ENCODE data around the gene SH2D1A. TPM values are rescaled to one million over a fixed set of nuclear protein-coding genes. Genes with fewer than 3 reads are reported as not detected.

The SH2D1A gene
- polyA plus RNA-seq, 1 donor (not counting 4 experiments of a cell fraction or from before 2014, with no cell fraction given), result 0.04 TPM

DNA sequence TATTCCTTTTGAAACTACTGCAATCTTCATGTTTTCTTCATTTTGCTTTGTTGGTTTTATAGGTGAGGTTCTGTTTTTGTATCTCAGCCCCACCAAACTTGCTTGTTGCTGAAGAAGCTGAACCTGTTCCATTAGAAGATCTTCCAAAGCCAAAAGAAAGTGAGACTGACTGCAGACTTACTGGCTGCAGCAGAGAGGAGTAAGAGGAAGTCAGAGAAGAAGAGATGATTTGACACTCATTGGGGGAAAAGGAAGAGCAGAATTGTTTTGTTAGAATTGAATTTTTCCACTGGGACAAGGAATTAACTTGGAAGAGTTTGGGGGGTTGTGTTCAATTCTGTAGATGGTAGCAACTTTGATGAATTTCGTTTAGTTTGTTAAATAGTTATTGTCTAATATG is 10.8 kb upstream of the SH2D1A start:
- no peaks in the 10 kb centered on the region for H3K9me1 ChIP-seq (ENCODE audit: control insufficient read depth, extremely low read depth, insufficient read depth, low read length)
- H3K79me2 ChIP-seq (ENCODE audit: control insufficient read depth, insufficient read depth, low read length), result no peaks in the 10 kb centered on the region
- H3K9me3 ChIP-seq (ENCODE audit: control insufficient read depth, low read depth, low read length), result no peaks in the 10 kb centered on the region
- H4K20me1 ChIP-seq (ENCODE audit: control insufficient read depth, extremely low read depth, insufficient read depth, low read length), result no peaks in the 10 kb centered on the region
- no peak overlapping the region for H3K4me3 ChIP-seq (ENCODE audit: control insufficient read depth in 2 of 3, extremely low read depth in 1 of 3, insufficient read depth in 2 of 3, low read depth in 1 of 3, low read length in 3 of 3)
- no peak overlapping the region for H3K27ac ChIP-seq (ENCODE audit: control insufficient read depth, insufficient read depth, low read length)
- H3K9ac ChIP-seq (ENCODE audit: control insufficient read depth, extremely low read depth, insufficient read depth, low read length), result no peak overlapping the region
- no peaks in the 10 kb centered on the region for H3K27me3 ChIP-seq (ENCODE audit: control insufficient read depth, extremely low read depth, insufficient read depth, low read length)
- H2AFZ ChIP-seq (ENCODE audit: control insufficient read depth, low read length), result no peak overlapping the region
- no peak for DNase-seq (ENCODE audit: low read depth, low spot score)
- no peak for TF ChIP-seq EZH2 (IDR thresholded peaks at IDR 0.05; ENCODE audit: low read length)
- TF ChIP-seq, protein P1, sequence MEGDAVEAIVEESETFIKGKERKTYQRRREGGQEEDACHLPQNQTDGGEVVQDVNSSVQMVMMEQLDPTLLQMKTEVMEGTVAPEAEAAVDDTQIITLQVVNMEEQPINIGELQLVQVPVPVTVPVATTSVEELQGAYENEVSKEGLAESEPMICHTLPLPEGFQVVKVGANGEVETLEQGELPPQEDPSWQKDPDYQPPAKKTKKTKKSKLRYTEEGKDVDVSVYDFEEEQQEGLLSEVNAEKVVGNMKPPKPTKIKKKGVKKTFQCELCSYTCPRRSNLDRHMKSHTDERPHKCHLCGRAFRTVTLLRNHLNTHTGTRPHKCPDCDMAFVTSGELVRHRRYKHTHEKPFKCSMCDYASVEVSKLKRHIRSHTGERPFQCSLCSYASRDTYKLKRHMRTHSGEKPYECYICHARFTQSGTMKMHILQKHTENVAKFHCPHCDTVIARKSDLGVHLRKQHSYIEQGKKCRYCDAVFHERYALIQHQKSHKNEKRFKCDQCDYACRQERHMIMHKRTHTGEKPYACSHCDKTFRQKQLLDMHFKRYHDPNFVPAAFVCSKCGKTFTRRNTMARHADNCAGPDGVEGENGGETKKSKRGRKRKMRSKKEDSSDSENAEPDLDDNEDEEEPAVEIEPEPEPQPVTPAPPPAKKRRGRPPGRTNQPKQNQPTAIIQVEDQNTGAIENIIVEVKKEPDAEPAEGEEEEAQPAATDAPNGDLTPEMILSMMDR (optimal IDR thresholded peaks at IDR 0.05 in 1 of 3, IDR thresholded peaks at IDR 0.05 in 1 of 3, conservative IDR thresholded peaks at IDR 0.05 in 1 of 3; ENCODE audit: extremely low read depth in 1 of 3, insufficient read depth in 2 of 3, low read length in 3 of 3), result no peak
- no peak for FAIRE-seq
- H3K4me2 ChIP-seq (ENCODE audit: control insufficient read depth, extremely low read depth, insufficient read depth, low read depth, low read length), result no peak overlapping the region
- dilution Hi-C loops (cut with MboI; ENCODE audit: extremely low pct_ligation_motif_present, low sequenced_read_pairs), result no loop called here
- no peaks in the 10 kb centered on the region for H3K4me1 ChIP-seq (ENCODE audit: control insufficient read depth, extremely low read depth, insufficient read depth, low read length)
- H3K36me3 ChIP-seq (ENCODE audit: control insufficient read depth in 2 of 2, extremely low read depth in 1 of 2, insufficient read depth in 2 of 2, low read length in 2 of 2), result no peaks in the 10 kb centered on the region

DNA sequence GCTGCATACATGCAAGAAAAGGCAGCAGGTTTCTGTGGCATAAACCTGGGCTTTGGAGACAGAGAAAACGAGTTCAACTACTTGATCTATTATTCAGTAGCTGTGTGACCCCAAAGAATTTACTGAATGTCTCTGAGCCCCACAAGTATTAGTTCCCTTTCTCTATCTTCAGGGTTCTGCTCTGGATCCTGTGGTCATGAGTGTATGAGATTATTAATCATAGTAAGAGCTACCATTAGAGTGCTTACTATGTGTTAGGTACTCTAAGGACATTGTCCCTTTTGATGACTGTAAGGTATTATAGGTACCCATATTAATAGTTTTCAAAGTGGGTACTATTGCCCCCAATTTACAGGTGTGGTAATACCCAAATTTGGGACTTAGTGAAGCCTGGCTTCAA is 8.4 kb upstream of the SH2D1A start:
- no peak for FAIRE-seq
- Histone ChIP-seq H3K9me1 (ENCODE audit: control insufficient read depth, extremely low read depth, insufficient read depth, low read length) (no peaks in the 10 kb centered on the region), H3K4me1 (ENCODE audit: control insufficient read depth, extremely low read depth, insufficient read depth, low read length) (no peaks in the 10 kb centered on the region)

More for the DNA sequence above, 8.4 kb upstream of the SH2D1A start:
- Histone ChIP-seq H3K4me3 (ENCODE audit: control insufficient read depth in 2 of 3, extremely low read depth in 1 of 3, insufficient read depth in 2 of 3, low read depth in 1 of 3, low read length in 3 of 3) (no peak overlapping the region), H3K27me3 (ENCODE audit: control insufficient read depth, extremely low read depth, insufficient read depth, low read length) (no peaks in the 10 kb centered on the region), H4K20me1 (ENCODE audit: control insufficient read depth, extremely low read depth, insufficient read depth, low read length) (no peaks in the 10 kb centered on the region), H3K4me2 (ENCODE audit: control insufficient read depth, extremely low read depth, insufficient read depth, low read depth, low read length) (no peak overlapping the region), H3K9me3 (ENCODE audit: control insufficient read depth, low read depth, low read length) (no peaks in the 10 kb centered on the region), H3K27ac (ENCODE audit: control insufficient read depth, insufficient read depth, low read length) (no peak overlapping the region), H3K79me2 (ENCODE audit: control insufficient read depth, insufficient read depth, low read length) (no peaks in the 10 kb centered on the region), H2AFZ (ENCODE audit: control insufficient read depth, low read length) (no peak overlapping the region), H3K9ac (ENCODE audit: control insufficient read depth, extremely low read depth, insufficient read depth, low read length) (no peak overlapping the region), H3K36me3 (ENCODE audit: control insufficient read depth in 2 of 2, extremely low read depth in 1 of 2, insufficient read depth in 2 of 2, low read length in 2 of 2) (no peaks in the 10 kb centered on the region)
- dilution Hi-C loops (cut with MboI; ENCODE audit: extremely low pct_ligation_motif_present, low sequenced_read_pairs), result no loop called here
- TF ChIP-seq EZH2 (IDR thresholded peaks at IDR 0.05; ENCODE audit: low read length), result no peak
- TF ChIP-seq, protein P1 (optimal IDR thresholded peaks at IDR 0.05 in 1 of 3, IDR thresholded peaks at IDR 0.05 in 1 of 3, conservative IDR thresholded peaks at IDR 0.05 in 1 of 3; ENCODE audit: extremely low read depth in 1 of 3, insufficient read depth in 2 of 3, low read length in 3 of 3), result no peak
- no peak for DNase-seq (ENCODE audit: low read depth, low spot score)
